AG04449 (cell line): ENCODE measurements around the gene TYK2.

Experiments used
- CTCF ChIA-PET: fragments of 350-600 bp; formaldehyde crosslinking; extraction: SDS; loops from one replicate; lab custom pipeline; 2021; ENCODE audit warnings: antibody characterized with exemption; lab: Yijun Ruan, JAX
- POLR2A ChIA-PET: fragments of 400-600, 350-600 bp; formaldehyde crosslinking; extraction: SDS; loops from one replicate; lab custom pipeline; 2020; ENCODE audit warnings: antibody characterized with exemption, inconsistent platforms; lab: Yijun Ruan, JAX
- DNase-seq: peaks from one replicate; pipeline ENCODE4 v3.0.0-alpha.2; 2010; ENCODE audit warnings: low read depth, low spot score
- H3K4me3 ChIP-seq: 2 replicates; pipeline ENCODE4 v1.5.1; 2011; ENCODE audit warnings: low read depth, mild to moderate bottlenecking, control low read depth, low read length
- CTCF ChIP-seq: IDR thresholded peaks from one replicate; pipeline ENCODE4 v1.5.1; 2011; ENCODE audit warnings: mild to moderate bottlenecking, moderate library complexity, low read length, control low read depth, inconsistent platforms; ENCODE audit not compliant: insufficient read depth; ENCODE audit errors: missing control alignments

Gene TYK2

GRCh38 chr19:10362259-10362658, 18.1 kb downstream of the TYK2 start:
- ChIA-PET CTCF (interaction anchor here (0.9 to 1.4 kb wide), 3 partner anchors 26 to 92 kb away, joined by 4 read pairs; partner anchors contain the start of gene ICAM1), POLR2A (no interaction called here)
- DNase-seq, result no peak
- no peak overlapping the region for H3K4me3 ChIP-seq
- TF ChIP-seq CTCF, result no peak

- POLR2A ChIA-PET, result no interaction called here
- H3K4me3 ChIP-seq, result no peak overlapping the region
- no peak for DNase-seq
- CTCF ChIA-PET, result interaction anchor here (1.4 kb wide), 1 partner anchor 27 kb away, joined by 4 read pairs; no protein-coding TSS in a partner anchor
- no peak for TF ChIP-seq CTCF
Measured at GRCh38 chr19:10361569-10362011, 18.8 kb downstream of the TYK2 start.

GRCh38 chr19:10356431-10356830, 23.9 kb downstream of the TYK2 start:
- ChIA-PET POLR2A (no interaction called here), CTCF (interaction anchor here (0.8 to 1.1 kb wide), 2 partner anchors 87 to 88 kb away, joined by 3 to 5 read pairs; no protein-coding TSS in a partner anchor)
- H3K4me3 ChIP-seq, result no peak overlapping the region
- DNase-seq, result no peak
- no peak for TF ChIP-seq CTCF

- ChIA-PET CTCF (interaction anchor here (0.8 kb wide), 1 partner anchor 35 kb away, joined by 3 read pairs; no protein-coding TSS in a partner anchor), POLR2A (interaction anchor here (1.2 kb wide), 1 partner anchor 26 kb away, joined by 4 read pairs; the partner anchor contains the start of gene TYK2)
- no peak overlapping the region for H3K4me3 ChIP-seq
- DNase-seq, result no peak
- no peak for TF ChIP-seq CTCF
Measured at GRCh38 chr19:10353793-10354391, 26.5 kb downstream of the TYK2 start.

GRCh38 chr19:10352764-10353671, 27.4 kb downstream of the TYK2 start:
- ChIA-PET POLR2A (interaction anchor here (1.2 kb wide), 1 partner anchor 27 kb away, joined by 4 read pairs; the partner anchor contains the start of gene TYK2), CTCF (interaction anchor here (0.6 to 0.8 kb wide), 2 partner anchors 36 to 38 kb away, joined by 3 read pairs; no protein-coding TSS in a partner anchor)
- no peak for DNase-seq
- no peak overlapping the region for H3K4me3 ChIP-seq
- TF ChIP-seq CTCF, result no peak
